ENCODE data around the gene PILRA. TPM values are rescaled to one million over a fixed set of nuclear protein-coding genes. Genes with fewer than 3 reads are reported as not detected.

The PILRA gene
- total and polyA plus RNA-seq, 2 experiments from 2014 or later = 0.38 to 5.3 TPM

DNA sequence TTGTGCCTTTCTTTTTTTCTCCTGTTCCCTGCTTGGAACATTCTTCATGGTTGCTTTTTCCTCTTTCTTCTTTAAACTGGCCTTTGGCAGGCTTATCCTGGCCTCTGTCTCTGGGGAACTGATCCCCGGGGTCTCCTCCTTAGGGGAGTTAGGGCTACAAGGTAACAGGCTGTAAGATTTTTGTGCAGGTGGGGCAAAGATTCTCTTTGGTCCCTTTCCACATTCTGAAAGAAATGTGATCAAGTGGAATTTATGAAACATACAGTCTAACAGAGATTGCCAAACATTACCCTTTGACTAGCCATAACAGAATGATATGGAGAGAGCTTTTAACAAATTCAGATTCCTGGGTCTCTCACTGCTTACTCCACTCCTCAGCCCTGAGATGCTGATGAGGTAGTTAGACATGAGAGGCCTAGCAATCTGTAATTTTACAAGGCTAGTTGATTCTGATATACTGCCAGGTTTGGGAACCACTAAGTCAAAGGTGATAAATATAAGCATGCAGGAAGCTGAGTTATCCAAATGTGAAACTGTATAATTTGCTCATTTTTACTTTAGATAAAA is 46.5 kb downstream of the PILRA start:
- Histone ChIP-seq H3K27me3 (ENCODE audit: insufficient read depth) (no peaks in the 10 kb centered on the region), H2AFZ (no peak overlapping the region), H3K4me3 (no peak overlapping the region), H3K27ac (ENCODE audit: low read depth) (no peak overlapping the region), H3F3A (replicated peaks; ENCODE audit: low read depth) (no peaks in the 10 kb centered on the region), H3K36me3 (ENCODE audit: insufficient read depth) (no peaks in the 10 kb centered on the region), H3K79me2 (replicated peaks; ENCODE audit: insufficient read depth) (no peaks in the 10 kb centered on the region), H3K4me2 (no peak overlapping the region), H4K20me1 (replicated peaks; ENCODE audit: insufficient read depth) (no peaks in the 10 kb centered on the region; the same call in 1 of the 2 replicates), H3K9me2 (ENCODE audit: insufficient read depth) (no peaks in the 10 kb centered on the region), H3K4me1 (ENCODE audit: insufficient read depth) (no peaks in the 10 kb centered on the region)
- ATAC-seq (no peak), DNase-seq (ENCODE audit: low spot score) (no peak)
- Mint-ChIP-seq H3K27me3 (ENCODE audit: insufficient read depth, low read depth, poor library complexity) (peaks cover 3% of the 10 kb centered on the region), H3K4me1 (no peaks in the 10 kb centered on the region), H3K27ac (no peak overlapping the region), H3K9me3 (no peaks in the 10 kb centered on the region), H3K36me3 (ENCODE audit: low read depth) (no peaks in the 10 kb centered on the region), H3K4me3 (no peak overlapping the region)
- TF ChIP-seq, protein P1, sequence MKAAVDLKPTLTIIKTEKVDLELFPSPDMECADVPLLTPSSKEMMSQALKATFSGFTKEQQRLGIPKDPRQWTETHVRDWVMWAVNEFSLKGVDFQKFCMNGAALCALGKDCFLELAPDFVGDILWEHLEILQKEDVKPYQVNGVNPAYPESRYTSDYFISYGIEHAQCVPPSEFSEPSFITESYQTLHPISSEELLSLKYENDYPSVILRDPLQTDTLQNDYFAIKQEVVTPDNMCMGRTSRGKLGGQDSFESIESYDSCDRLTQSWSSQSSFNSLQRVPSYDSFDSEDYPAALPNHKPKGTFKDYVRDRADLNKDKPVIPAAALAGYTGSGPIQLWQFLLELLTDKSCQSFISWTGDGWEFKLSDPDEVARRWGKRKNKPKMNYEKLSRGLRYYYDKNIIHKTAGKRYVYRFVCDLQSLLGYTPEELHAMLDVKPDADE (IDR thresholded peaks at IDR 0.05) = no peak
- TF ChIP-seq ZNF331 (CRISPR knock-in tag; IDR thresholded peaks at IDR 0.05; ENCODE audit: low read depth) = no peak
- no peak for TF ChIP-seq NANOG (IDR thresholded peaks at IDR 0.05; ENCODE audit: borderline replicate concordance)
- TF ChIP-seq CREB1 (CRISPR knock-in tag; IDR thresholded peaks at IDR 0.05; ENCODE audit: low read depth) = no peak
- TF ChIP-seq STAT1 (IDR thresholded peaks at IDR 0.05; ENCODE audit: unreplicated experiment) = no peak
- TF ChIP-seq EZH2 (IDR thresholded peaks at IDR 0.05; ENCODE audit: low read depth, unreplicated experiment) = no peak
- no peak for TF ChIP-seq JUNB (IDR thresholded peaks at IDR 0.05; ENCODE audit: unreplicated experiment)
- TF ChIP-seq EZH2phosphoT487 (IDR thresholded peaks at IDR 0.05; ENCODE audit: unreplicated experiment) = no peak
- TF ChIP-seq, protein P2, sequence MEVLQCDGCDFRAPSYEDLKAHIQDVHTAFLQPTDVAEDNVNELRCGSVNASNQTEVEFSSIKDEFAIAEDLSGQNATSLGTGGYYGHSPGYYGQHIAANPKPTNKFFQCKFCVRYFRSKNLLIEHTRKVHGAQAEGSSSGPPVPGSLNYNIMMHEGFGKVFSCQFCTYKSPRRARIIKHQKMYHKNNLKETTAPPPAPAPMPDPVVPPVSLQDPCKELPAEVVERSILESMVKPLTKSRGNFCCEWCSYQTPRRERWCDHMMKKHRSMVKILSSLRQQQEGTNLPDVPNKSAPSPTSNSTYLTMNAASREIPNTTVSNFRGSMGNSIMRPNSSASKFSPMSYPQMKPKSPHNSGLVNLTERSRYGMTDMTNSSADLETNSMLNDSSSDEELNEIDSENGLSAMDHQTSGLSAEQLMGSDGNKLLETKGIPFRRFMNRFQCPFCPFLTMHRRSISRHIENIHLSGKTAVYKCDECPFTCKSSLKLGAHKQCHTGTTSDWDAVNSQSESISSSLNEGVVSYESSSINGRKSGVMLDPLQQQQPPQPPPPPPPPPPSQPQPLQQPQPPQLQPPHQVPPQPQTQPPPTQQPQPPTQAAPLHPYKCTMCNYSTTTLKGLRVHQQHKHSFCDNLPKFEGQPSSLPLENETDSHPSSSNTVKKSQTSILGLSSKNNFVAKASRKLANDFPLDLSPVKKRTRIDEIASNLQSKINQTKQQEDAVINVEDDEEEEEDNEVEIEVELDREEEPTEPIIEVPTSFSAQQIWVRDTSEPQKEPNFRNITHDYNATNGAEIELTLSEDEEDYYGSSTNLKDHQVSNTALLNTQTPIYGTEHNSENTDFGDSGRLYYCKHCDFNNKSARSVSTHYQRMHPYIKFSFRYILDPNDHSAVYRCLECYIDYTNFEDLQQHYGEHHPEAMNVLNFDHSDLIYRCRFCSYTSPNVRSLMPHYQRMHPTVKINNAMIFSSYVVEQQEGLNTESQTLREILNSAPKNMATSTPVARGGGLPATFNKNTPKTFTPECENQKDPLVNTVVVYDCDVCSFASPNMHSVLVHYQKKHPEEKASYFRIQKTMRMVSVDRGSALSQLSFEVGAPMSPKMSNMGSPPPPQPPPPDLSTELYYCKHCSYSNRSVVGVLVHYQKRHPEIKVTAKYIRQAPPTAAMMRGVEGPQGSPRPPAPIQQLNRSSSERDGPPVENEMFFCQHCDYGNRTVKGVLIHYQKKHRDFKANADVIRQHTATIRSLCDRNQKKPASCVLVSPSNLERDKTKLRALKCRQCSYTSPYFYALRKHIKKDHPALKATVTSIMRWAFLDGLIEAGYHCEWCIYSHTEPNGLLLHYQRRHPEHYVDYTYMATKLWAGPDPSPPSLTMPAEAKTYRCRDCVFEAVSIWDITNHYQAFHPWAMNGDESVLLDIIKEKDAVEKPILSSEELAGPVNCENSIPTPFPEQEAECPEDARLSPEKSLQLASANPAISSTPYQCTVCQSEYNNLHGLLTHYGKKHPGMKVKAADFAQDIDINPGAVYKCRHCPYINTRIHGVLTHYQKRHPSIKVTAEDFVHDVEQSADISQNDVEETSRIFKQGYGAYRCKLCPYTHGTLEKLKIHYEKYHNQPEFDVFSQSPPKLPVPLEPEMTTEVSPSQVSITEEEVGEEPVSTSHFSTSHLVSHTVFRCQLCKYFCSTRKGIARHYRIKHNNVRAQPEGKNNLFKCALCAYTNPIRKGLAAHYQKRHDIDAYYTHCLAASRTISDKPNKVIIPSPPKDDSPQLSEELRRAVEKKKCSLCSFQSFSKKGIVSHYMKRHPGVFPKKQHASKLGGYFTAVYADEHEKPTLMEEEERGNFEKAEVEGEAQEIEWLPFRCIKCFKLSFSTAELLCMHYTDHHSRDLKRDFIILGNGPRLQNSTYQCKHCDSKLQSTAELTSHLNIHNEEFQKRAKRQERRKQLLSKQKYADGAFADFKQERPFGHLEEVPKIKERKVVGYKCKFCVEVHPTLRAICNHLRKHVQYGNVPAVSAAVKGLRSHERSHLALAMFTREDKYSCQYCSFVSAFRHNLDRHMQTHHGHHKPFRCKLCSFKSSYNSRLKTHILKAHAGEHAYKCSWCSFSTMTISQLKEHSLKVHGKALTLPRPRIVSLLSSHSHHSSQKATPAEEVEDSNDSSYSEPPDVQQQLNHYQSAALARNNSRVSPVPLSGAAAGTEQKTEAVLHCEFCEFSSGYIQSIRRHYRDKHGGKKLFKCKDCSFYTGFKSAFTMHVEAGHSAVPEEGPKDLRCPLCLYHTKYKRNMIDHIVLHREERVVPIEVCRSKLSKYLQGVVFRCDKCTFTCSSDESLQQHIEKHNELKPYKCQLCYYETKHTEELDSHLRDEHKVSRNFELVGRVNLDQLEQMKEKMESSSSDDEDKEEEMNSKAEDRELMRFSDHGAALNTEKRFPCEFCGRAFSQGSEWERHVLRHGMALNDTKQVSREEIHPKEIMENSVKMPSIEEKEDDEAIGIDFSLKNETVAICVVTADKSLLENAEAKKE (CRISPR knock-in tag; IDR thresholded peaks at IDR 0.05) = no peak
- TF ChIP-seq, protein P3, sequence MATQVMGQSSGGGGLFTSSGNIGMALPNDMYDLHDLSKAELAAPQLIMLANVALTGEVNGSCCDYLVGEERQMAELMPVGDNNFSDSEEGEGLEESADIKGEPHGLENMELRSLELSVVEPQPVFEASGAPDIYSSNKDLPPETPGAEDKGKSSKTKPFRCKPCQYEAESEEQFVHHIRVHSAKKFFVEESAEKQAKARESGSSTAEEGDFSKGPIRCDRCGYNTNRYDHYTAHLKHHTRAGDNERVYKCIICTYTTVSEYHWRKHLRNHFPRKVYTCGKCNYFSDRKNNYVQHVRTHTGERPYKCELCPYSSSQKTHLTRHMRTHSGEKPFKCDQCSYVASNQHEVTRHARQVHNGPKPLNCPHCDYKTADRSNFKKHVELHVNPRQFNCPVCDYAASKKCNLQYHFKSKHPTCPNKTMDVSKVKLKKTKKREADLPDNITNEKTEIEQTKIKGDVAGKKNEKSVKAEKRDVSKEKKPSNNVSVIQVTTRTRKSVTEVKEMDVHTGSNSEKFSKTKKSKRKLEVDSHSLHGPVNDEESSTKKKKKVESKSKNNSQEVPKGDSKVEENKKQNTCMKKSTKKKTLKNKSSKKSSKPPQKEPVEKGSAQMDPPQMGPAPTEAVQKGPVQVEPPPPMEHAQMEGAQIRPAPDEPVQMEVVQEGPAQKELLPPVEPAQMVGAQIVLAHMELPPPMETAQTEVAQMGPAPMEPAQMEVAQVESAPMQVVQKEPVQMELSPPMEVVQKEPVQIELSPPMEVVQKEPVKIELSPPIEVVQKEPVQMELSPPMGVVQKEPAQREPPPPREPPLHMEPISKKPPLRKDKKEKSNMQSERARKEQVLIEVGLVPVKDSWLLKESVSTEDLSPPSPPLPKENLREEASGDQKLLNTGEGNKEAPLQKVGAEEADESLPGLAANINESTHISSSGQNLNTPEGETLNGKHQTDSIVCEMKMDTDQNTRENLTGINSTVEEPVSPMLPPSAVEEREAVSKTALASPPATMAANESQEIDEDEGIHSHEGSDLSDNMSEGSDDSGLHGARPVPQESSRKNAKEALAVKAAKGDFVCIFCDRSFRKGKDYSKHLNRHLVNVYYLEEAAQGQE (IDR thresholded peaks at IDR 0.05; ENCODE audit: unreplicated experiment) = no peak
- TF ChIP-seq POLR2AphosphoS5 (IDR thresholded peaks at IDR 0.05; ENCODE audit: low read depth) = no peak
- TF ChIP-seq ZNF114 (CRISPR knock-in tag; IDR thresholded peaks at IDR 0.05) = no peak
- TF ChIP-seq, protein P4, sequence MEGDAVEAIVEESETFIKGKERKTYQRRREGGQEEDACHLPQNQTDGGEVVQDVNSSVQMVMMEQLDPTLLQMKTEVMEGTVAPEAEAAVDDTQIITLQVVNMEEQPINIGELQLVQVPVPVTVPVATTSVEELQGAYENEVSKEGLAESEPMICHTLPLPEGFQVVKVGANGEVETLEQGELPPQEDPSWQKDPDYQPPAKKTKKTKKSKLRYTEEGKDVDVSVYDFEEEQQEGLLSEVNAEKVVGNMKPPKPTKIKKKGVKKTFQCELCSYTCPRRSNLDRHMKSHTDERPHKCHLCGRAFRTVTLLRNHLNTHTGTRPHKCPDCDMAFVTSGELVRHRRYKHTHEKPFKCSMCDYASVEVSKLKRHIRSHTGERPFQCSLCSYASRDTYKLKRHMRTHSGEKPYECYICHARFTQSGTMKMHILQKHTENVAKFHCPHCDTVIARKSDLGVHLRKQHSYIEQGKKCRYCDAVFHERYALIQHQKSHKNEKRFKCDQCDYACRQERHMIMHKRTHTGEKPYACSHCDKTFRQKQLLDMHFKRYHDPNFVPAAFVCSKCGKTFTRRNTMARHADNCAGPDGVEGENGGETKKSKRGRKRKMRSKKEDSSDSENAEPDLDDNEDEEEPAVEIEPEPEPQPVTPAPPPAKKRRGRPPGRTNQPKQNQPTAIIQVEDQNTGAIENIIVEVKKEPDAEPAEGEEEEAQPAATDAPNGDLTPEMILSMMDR (conservative IDR thresholded peaks at IDR 0.05; ENCODE audit: low read depth in 2 of 2) = no peak
